ENCODE measurements around the gene SLC39A11.

SLC39A11 gene

DNA sequence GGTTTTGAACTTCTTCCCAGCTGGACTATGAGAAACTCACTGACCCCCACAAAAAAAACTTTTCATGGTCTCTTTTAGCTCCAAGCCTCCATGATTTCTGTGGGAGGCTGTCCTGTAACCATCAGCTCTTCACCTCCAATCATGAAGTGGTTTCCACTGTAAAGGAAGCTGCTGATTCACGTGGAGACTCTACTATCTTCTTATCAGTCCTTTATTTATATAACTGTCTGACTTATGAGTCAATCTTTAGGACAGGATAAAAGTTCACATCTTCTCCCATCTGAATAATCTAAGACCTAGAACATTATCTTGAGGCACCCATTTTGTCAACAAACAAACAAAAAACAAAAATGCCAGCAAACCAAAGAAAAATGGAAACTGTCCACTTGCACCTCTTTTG lies 409.9 kb downstream of the SLC39A11 start:
- no peak overlapping the region for H3K4me3 ChIP-seq (ENCODE audit: low read length in 2 of 2)
- peaks cover 7 to 13% of the 10 kb centered on the region in 2 donors for H3K4me1 ChIP-seq (ENCODE audit: control insufficient read depth in 2 of 2, insufficient read depth in 2 of 2, low read length in 2 of 2)
- H3K9ac ChIP-seq (ENCODE audit: low read depth in 1 of 2, low read length in 2 of 2), result no peak overlapping the region
- H3K9me3 ChIP-seq (ENCODE audit: control insufficient read depth in 2 of 2, low read length in 2 of 2), result no peaks in the 10 kb centered on the region
- H3K36me3 ChIP-seq (ENCODE audit: control insufficient read depth in 2 of 2, insufficient read depth in 2 of 2, low read length in 2 of 2), result no peaks in the 10 kb centered on the region
- no peaks in the 10 kb centered on the region for H3K27me3 ChIP-seq (ENCODE audit: control insufficient read depth in 2 of 2, insufficient read depth in 2 of 2, low read length in 2 of 2)
- no peak overlapping the region for H3K27ac ChIP-seq (ENCODE audit: low read depth in 2 of 2, low read length in 2 of 2)

DNA sequence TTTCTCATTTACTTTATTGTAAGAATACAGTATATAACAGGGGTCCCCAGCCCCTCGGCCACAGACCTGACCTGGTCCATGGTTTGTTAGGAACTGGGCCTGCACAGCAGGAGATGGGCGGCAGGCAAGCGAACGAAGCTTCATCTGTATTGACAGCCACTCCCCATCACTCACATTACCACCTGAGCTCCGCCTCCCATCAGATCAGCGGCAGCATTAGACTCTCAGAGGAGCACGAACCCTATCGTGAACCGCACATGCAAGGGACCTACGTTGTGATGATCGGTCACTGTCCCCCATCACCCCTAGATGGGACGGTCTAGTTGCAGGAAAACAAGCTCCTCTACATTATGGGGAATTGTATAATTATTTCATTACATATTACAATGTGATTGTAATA lies 410.6 kb downstream of the SLC39A11 start:
- Histone ChIP-seq H3K27ac (ENCODE audit: low read depth in 2 of 2, low read length in 2 of 2) (no peak overlapping the region), H3K4me3 (ENCODE audit: low read length in 2 of 2) (no peak overlapping the region), H3K27me3 (ENCODE audit: control insufficient read depth in 2 of 2, insufficient read depth in 2 of 2, low read length in 2 of 2) (no peaks in the 10 kb centered on the region), H3K36me3 (ENCODE audit: control insufficient read depth in 2 of 2, insufficient read depth in 2 of 2, low read length in 2 of 2) (no peaks in the 10 kb centered on the region), H3K9ac (ENCODE audit: low read depth in 1 of 2, low read length in 2 of 2) (no peak overlapping the region), H3K4me1 (ENCODE audit: control insufficient read depth in 2 of 2, insufficient read depth in 2 of 2, low read length in 2 of 2) (peaks cover 7 to 13% of the 10 kb centered on the region in 2 donors), H3K9me3 (ENCODE audit: control insufficient read depth in 2 of 2, low read length in 2 of 2) (no peaks in the 10 kb centered on the region)

DNA sequence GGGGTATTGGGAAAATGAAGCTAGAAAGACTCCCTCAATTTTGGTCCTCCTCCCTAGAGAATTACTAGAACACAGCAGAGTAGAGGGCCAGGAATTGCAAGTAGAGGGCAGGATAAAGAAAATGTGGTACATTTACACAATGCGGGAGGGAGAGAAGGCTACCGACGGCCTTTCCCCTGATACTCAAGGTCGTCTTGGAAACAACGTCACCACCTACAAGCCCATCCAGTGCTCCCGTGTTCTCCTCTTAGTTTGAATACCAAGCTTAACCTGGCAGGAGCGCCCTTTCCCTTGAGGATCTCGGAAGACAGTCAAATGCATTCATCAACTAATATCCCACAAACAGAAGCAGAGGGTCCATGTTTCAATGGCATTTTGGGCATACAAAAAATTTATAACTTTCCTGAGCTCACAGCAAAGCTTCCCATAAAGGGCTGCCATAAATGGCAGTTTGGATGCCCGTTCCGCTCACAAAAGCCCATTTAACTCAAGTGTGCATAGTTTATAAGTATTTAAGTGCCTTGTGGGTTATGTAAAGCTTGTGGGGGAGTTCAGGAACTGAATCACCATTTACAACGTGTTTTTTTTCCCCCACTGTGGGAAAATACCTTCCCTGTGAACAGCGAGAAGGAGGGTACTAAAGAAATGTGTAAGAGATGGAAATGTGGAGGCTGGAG lies 414.6 kb downstream of the SLC39A11 start:
- no peaks in the 10 kb centered on the region for H3K9me3 ChIP-seq (ENCODE audit: control insufficient read depth in 2 of 2, low read length in 2 of 2)
- no peaks in the 10 kb centered on the region for H3K36me3 ChIP-seq (ENCODE audit: control insufficient read depth in 2 of 2, insufficient read depth in 2 of 2, low read length in 2 of 2)
- no peak overlapping the region for H3K4me3 ChIP-seq (ENCODE audit: low read length in 2 of 2)
- no peaks in the 10 kb centered on the region for H3K27me3 ChIP-seq (ENCODE audit: control insufficient read depth in 2 of 2, insufficient read depth in 2 of 2, low read length in 2 of 2)
- no peak overlapping the region for H3K27ac ChIP-seq (ENCODE audit: low read depth in 2 of 2, low read length in 2 of 2)
- no peaks in the 10 kb centered on the region for H3K4me1 ChIP-seq (ENCODE audit: control insufficient read depth in 2 of 2, insufficient read depth in 2 of 2, low read length in 2 of 2)
- no peak overlapping the region for H3K9ac ChIP-seq (ENCODE audit: low read depth in 1 of 2, low read length in 2 of 2)

DNA sequence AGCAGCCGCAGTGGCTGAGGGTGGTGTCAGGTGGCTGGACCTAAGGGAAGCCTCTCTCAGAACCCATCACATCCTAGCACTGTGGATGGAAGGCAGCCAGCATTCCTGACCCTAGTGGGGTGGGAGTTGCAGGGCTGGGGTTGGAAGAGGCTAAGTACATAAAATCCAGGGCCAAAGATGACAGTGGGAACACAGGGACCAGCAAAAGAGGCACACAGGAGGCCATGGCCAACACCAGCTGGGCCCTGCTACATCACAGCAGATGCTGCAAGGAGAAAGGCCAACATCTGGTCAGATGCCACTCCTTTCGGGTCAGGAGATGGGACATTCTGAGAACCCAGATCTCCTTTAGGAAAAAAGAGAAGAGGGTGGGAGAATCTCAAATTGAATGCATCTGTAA lies 415.4 kb downstream of the SLC39A11 start:
- no peaks in the 10 kb centered on the region for H3K27me3 ChIP-seq (ENCODE audit: control insufficient read depth in 2 of 2, insufficient read depth in 2 of 2, low read length in 2 of 2)
- H3K9me3 ChIP-seq (ENCODE audit: control insufficient read depth in 2 of 2, low read length in 2 of 2), result no peaks in the 10 kb centered on the region
- no peak overlapping the region for H3K27ac ChIP-seq (ENCODE audit: low read depth in 2 of 2, low read length in 2 of 2)
- no peak overlapping the region for H3K9ac ChIP-seq (ENCODE audit: low read depth in 1 of 2, low read length in 2 of 2)
- no peaks in the 10 kb centered on the region for H3K36me3 ChIP-seq (ENCODE audit: control insufficient read depth in 2 of 2, insufficient read depth in 2 of 2, low read length in 2 of 2)
- H3K4me3 ChIP-seq (ENCODE audit: low read length in 2 of 2), result no peak overlapping the region
- H3K4me1 ChIP-seq (ENCODE audit: control insufficient read depth in 2 of 2, insufficient read depth in 2 of 2, low read length in 2 of 2), result no peaks in the 10 kb centered on the region

GRCh38 chr17:72672729-72673128 lies 419.8 kb downstream of the SLC39A11 start:
- H3K4me1 ChIP-seq (ENCODE audit: control insufficient read depth in 2 of 2, insufficient read depth in 2 of 2, low read length in 2 of 2), result no peaks in the 10 kb centered on the region
- H3K36me3 ChIP-seq (ENCODE audit: control insufficient read depth in 2 of 2, insufficient read depth in 2 of 2, low read length in 2 of 2), result no peaks in the 10 kb centered on the region
- H3K27me3 ChIP-seq (ENCODE audit: control insufficient read depth in 2 of 2, insufficient read depth in 2 of 2, low read length in 2 of 2), result no peaks in the 10 kb centered on the region
- no peak overlapping the region for H3K9ac ChIP-seq (ENCODE audit: low read depth in 1 of 2, low read length in 2 of 2)
- no peak overlapping the region for H3K27ac ChIP-seq (ENCODE audit: low read depth in 2 of 2, low read length in 2 of 2)
- no peaks in the 10 kb centered on the region for H3K9me3 ChIP-seq (ENCODE audit: control insufficient read depth in 2 of 2, low read length in 2 of 2)
- H3K4me3 ChIP-seq (ENCODE audit: low read length in 2 of 2), result no peak overlapping the region

DNA sequence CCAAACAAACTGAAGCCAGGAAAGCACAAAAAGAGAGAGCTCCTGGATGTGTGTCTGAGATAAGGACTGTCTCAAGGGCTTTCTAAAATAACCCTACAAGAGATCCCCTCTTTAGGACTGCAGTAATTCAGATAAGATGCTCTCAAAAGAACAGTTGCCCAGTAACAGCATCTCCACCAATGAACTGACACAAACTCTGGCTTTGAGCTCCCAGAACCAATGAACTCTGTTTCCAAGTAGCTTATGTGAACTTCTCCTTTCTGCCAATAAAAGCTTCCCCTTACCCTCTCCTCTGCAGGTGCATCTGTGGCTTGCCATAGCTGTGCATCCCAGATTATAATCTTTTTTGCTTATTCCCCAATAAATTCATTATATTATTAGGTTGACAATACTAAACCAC lies 421.5 kb downstream of the SLC39A11 start:
- no peaks in the 10 kb centered on the region for H3K9me3 ChIP-seq (ENCODE audit: control insufficient read depth in 2 of 2, low read length in 2 of 2)
- H3K36me3 ChIP-seq (ENCODE audit: control insufficient read depth in 2 of 2, insufficient read depth in 2 of 2, low read length in 2 of 2), result no peaks in the 10 kb centered on the region
- H3K27me3 ChIP-seq (ENCODE audit: control insufficient read depth in 2 of 2, insufficient read depth in 2 of 2, low read length in 2 of 2), result no peaks in the 10 kb centered on the region
- no peak overlapping the region for H3K27ac ChIP-seq (ENCODE audit: low read depth in 2 of 2, low read length in 2 of 2)
- no peak overlapping the region for H3K4me3 ChIP-seq (ENCODE audit: low read length in 2 of 2)
- no peak overlapping the region for H3K9ac ChIP-seq (ENCODE audit: low read depth in 1 of 2, low read length in 2 of 2)
- no peaks in the 10 kb centered on the region for H3K4me1 ChIP-seq (ENCODE audit: control insufficient read depth in 2 of 2, insufficient read depth in 2 of 2, low read length in 2 of 2)

- Histone ChIP-seq H3K9me3 (ENCODE audit: control insufficient read depth in 2 of 2, low read length in 2 of 2) (no peaks in the 10 kb centered on the region), H3K27ac (ENCODE audit: low read depth in 2 of 2, low read length in 2 of 2) (no peak overlapping the region), H3K9ac (ENCODE audit: low read depth in 1 of 2, low read length in 2 of 2) (no peak overlapping the region), H3K27me3 (ENCODE audit: control insufficient read depth in 2 of 2, insufficient read depth in 2 of 2, low read length in 2 of 2) (no peaks in the 10 kb centered on the region), H3K36me3 (ENCODE audit: control insufficient read depth in 2 of 2, insufficient read depth in 2 of 2, low read length in 2 of 2) (no peaks in the 10 kb centered on the region), H3K4me3 (ENCODE audit: low read length in 2 of 2) (no peak overlapping the region), H3K4me1 (ENCODE audit: control insufficient read depth in 2 of 2, insufficient read depth in 2 of 2, low read length in 2 of 2) (no peaks in the 10 kb centered on the region)
Measured at GRCh38 chr17:72667096-72668063, 425.1 kb downstream of the SLC39A11 start.

- Histone ChIP-seq H3K9me3 (ENCODE audit: control insufficient read depth in 2 of 2, low read length in 2 of 2) (no peaks in the 10 kb centered on the region), H3K27me3 (ENCODE audit: control insufficient read depth in 2 of 2, insufficient read depth in 2 of 2, low read length in 2 of 2) (no peaks in the 10 kb centered on the region), H3K4me1 (ENCODE audit: control insufficient read depth in 2 of 2, insufficient read depth in 2 of 2, low read length in 2 of 2) (no peaks in the 10 kb centered on the region), H3K4me3 (ENCODE audit: low read length in 2 of 2) (no peak overlapping the region), H3K36me3 (ENCODE audit: control insufficient read depth in 2 of 2, insufficient read depth in 2 of 2, low read length in 2 of 2) (no peaks in the 10 kb centered on the region), H3K9ac (ENCODE audit: low read depth in 1 of 2, low read length in 2 of 2) (no peak overlapping the region), H3K27ac (ENCODE audit: low read depth in 2 of 2, low read length in 2 of 2) (no peak overlapping the region)
Measured at GRCh38 chr17:72665852-72666851, 426.3 kb downstream of the SLC39A11 start.

GRCh38 chr17:72662827-72663190 lies 429.7 kb downstream of the SLC39A11 start:
- H3K9ac ChIP-seq (ENCODE audit: low read depth in 1 of 2, low read length in 2 of 2), result no peak overlapping the region
- no peaks in the 10 kb centered on the region for H3K27me3 ChIP-seq (ENCODE audit: control insufficient read depth in 2 of 2, insufficient read depth in 2 of 2, low read length in 2 of 2)
- no peak overlapping the region for H3K27ac ChIP-seq (ENCODE audit: low read depth in 2 of 2, low read length in 2 of 2)
- H3K36me3 ChIP-seq (ENCODE audit: control insufficient read depth in 2 of 2, insufficient read depth in 2 of 2, low read length in 2 of 2), result no peaks in the 10 kb centered on the region
- no peaks in the 10 kb centered on the region for H3K4me1 ChIP-seq (ENCODE audit: control insufficient read depth in 2 of 2, insufficient read depth in 2 of 2, low read length in 2 of 2)
- no peak overlapping the region for H3K4me3 ChIP-seq (ENCODE audit: low read length in 2 of 2)
- no peaks in the 10 kb centered on the region for H3K9me3 ChIP-seq (ENCODE audit: control insufficient read depth in 2 of 2, low read length in 2 of 2)

All from mucosa of rectum (tissue), 2 donors.